Activated CD8-positive, alpha-beta T cell treated with anti-CD3 and anti-CD28 coated beads, Interleukin-2, amount 10 ng/mL, durations not matched to agents 7 days and 5 days (primary cell): ENCODE measurements around the gene IRAK3. TPM values are rescaled to one million over a fixed set of nuclear protein-coding genes. Genes with fewer than 3 reads are reported as not detected.
A peak's percentile ranks its signal among the peaks of the same experiment; 100 is the strongest.
"Not testable (repeated sequence)": the region's sequence is repeated elsewhere in the genome, so short reads cannot be mapped to it uniquely, and the experiment has no call there.

Experiments used
- ATAC-seq: fragments of 150-1000 bp; cut with Tn5 transposase; one replicate; pipeline ENCODE4 v1.10.0; 2021; ENCODE audit warnings: moderate library complexity
- CTCF ChIA-PET: fragments of 350-600 bp; sonication (Branson Sonifier 250); formaldehyde crosslinking; loops from one replicate; lab custom pipeline; 2021; ENCODE audit warnings: antibody characterized with exemption; lab: Charles Lee
- POLR2A ChIA-PET: fragments of 350-600 bp; sonication (Branson Sonifier 250); formaldehyde crosslinking; loops from one replicate; lab custom pipeline; 2021; ENCODE audit warnings: antibody characterized with exemption; lab: Charles Lee
- DNase-seq: peaks from one replicate; pipeline ENCODE4 v3.0.0-alpha.2; 2020
- H3K27ac Mint-ChIP-seq: one replicate; pipeline ENCODE4 v1.8.0; 2021; ENCODE audit warnings: mild to moderate bottlenecking, mixed read lengths
- H3K27me3 Mint-ChIP-seq: one replicate; pipeline ENCODE4 v1.8.0; 2021; ENCODE audit warnings: low read depth, mixed read lengths
- H3K36me3 Mint-ChIP-seq: one replicate; pipeline ENCODE4 v1.8.0; 2021; ENCODE audit warnings: low read depth, mixed read lengths
- H3K4me1 Mint-ChIP-seq: one replicate; pipeline ENCODE4 v1.8.0; 2021; ENCODE audit warnings: low read depth, mixed read lengths
- H3K4me3 Mint-ChIP-seq: one replicate; pipeline ENCODE4 v1.8.0; 2021; ENCODE audit warnings: mild to moderate bottlenecking, mixed read lengths
- H3K9me3 Mint-ChIP-seq: one replicate; pipeline ENCODE4 v1.8.0; 2022; ENCODE audit warnings: mixed read lengths; ENCODE audit not compliant: insufficient read depth
- total RNA-seq, 2 experiments: library from RNA; stranded (reverse); gene quantifications; one replicate each; pipeline ENCODE4 v1.2.3, GENCODE V29; 2021

The IRAK3 gene
- total RNA-seq, 2 experiments from 2014 or later: 0.05 to 0.40 TPM

- H3K4me3 Mint-ChIP-seq, POLR2A ChIA-PET: not testable (repeated sequence)
Measured at GRCh38 chr12:66174391-66175325, 14.4 kb upstream of the IRAK3 start.

GRCh38 chr12:66176105-66176900, 12.7 kb upstream of the IRAK3 start:
- H3K36me3 Mint-ChIP-seq: no peaks in the 10 kb centered on the region
- H3K4me3 Mint-ChIP-seq: no peak overlapping the region
- H3K27me3 Mint-ChIP-seq: peaks cover 34% of the 10 kb centered on the region
- ChIA-PET POLR2A (no interaction called here), CTCF (interaction anchor here (0.6 to 1.6 kb wide), 2 partner anchors 14 to 53 kb away, joined by 3 read pairs; no protein-coding TSS in a partner anchor)
- ATAC-seq (no peak), DNase-seq (no peak)
- H3K9me3 Mint-ChIP-seq: no peaks in the 10 kb centered on the region
- no peaks in the 10 kb centered on the region for H3K4me1 Mint-ChIP-seq
- H3K27ac Mint-ChIP-seq: no peak overlapping the region

More at GRCh38 chr12:66174391-66175325, 14.4 kb upstream of the IRAK3 start:
- H3K9me3 Mint-ChIP-seq, H3K36me3 Mint-ChIP-seq, H3K27ac Mint-ChIP-seq, CTCF ChIA-PET, ATAC-seq, DNase-seq: not testable (repeated sequence)
- Mint-ChIP-seq H3K4me1 (peaks cover 12% of the 10 kb centered on the region), H3K27me3 (peaks cover 32% of the 10 kb centered on the region)

DNA sequence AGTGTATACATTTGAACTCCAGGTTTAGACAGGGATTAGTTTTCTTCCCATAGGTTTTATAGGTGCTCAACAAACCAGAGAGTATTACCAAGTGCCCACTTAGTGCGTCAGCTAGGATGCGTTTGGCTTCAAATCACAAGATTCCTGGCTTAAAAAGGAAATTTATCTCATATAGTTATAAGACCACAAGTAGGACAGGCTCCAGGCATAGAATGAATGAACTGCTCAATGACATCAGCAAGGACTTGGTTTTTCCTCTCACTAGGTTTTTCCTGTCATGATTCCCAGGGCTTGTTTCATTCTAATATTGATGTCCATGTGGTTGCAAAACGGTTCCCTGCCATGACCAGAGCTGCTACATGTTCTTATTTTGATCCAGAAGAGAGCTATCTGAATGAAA, 6.1 kb upstream of the IRAK3 start:
- peaks cover 49% of the 10 kb centered on the region for H3K27me3 Mint-ChIP-seq
- CTCF ChIA-PET: no interaction called here

DNA sequence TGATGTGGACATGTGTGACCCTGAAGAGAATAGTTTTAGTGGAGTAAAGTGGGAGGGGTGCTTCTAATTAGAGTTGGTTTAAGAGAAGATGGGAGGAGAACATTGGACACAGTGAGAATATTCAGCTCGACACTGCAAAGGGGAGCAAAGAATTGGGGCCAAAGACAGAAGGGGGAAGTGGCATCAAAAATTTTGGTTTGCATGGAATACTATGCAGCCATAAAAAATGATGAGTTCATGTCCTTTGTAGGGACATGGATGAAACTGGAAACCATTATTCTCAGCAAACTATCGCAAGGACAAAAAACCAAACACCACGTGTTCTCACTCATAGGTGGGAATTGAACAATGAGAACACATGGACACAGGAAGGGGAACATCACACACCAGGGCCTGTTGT, 4.2 kb upstream of the IRAK3 start:
- H3K27ac Mint-ChIP-seq, H3K4me3 Mint-ChIP-seq, H3K4me1 Mint-ChIP-seq, H3K36me3 Mint-ChIP-seq, CTCF ChIA-PET, DNase-seq, ATAC-seq, POLR2A ChIA-PET, H3K9me3 Mint-ChIP-seq: not testable (repeated sequence)
- peaks cover 38% of the 10 kb centered on the region for H3K27me3 Mint-ChIP-seq

More for the DNA sequence above, 6.1 kb upstream of the IRAK3 start:
- peaks cover 2% of the 10 kb centered on the region for H3K36me3 Mint-ChIP-seq
- H3K4me1 Mint-ChIP-seq: peaks cover 2% of the 10 kb centered on the region
- POLR2A ChIA-PET: interaction anchor here (0.7 kb wide), 1 partner anchor 13 kb away, joined by 3 read pairs; the partner anchor contains the start of gene TMBIM4
- DNase-seq (no peak), ATAC-seq (no peak)
- H3K4me3 Mint-ChIP-seq: no peak overlapping the region
- H3K27ac Mint-ChIP-seq: no peak overlapping the region
- H3K9me3 Mint-ChIP-seq: no peaks in the 10 kb centered on the region

DNA sequence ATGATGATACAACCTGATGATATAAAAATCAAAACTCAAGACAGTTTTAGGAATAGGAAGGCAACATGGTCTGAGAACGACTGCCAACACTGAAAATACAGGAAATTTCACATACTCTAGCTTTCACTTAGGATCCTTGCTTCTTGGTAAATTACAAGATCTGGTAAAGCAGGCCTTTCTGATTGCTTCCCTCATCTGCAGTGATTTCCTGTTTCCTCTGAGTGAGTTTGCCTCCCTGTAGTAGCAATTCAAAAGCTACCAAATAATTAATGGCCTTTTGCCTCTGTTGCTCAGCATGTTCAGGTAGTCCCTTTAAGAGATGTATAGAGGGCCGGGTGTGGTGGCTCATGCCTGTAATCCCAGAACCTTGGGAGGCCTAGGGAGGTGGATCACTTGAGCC, 2.0 kb upstream of the IRAK3 start:
- Mint-ChIP-seq H3K36me3 (peaks cover 4% of the 10 kb centered on the region), H3K4me3 (no peak overlapping the region), H3K27ac (no peak overlapping the region), H3K27me3 (peaks cover 54% of the 10 kb centered on the region), H3K9me3 (no peaks in the 10 kb centered on the region), H3K4me1 (peaks cover 4% of the 10 kb centered on the region)
- ATAC-seq (no peak), DNase-seq (no peak)
- ChIA-PET CTCF (no interaction called here), POLR2A (no interaction called here)

- Mint-ChIP-seq H3K4me1 (peaks cover 4% of the 10 kb centered on the region), H3K4me3 (peak overlapping the region; percentile 19), H3K9me3 (no peaks in the 10 kb centered on the region), H3K27ac (no peak overlapping the region), H3K27me3 (peaks cover 50% of the 10 kb centered on the region), H3K36me3 (peaks cover 4% of the 10 kb centered on the region)
- ChIA-PET CTCF (no interaction called here), POLR2A (no interaction called here)
- no peak for DNase-seq
- ATAC-seq: no peak
Measured at GRCh38 chr12:66187821-66188220, 1.2 kb upstream of the IRAK3 start.

GRCh38 chr12:66189486-66189843, 451 bp downstream of the IRAK3 start:
- Mint-ChIP-seq H3K36me3 (peaks cover 4% of the 10 kb centered on the region), H3K9me3 (no peaks in the 10 kb centered on the region), H3K27me3 (peaks cover 43% of the 10 kb centered on the region), H3K4me1 (peaks cover 4% of the 10 kb centered on the region), H3K27ac (no peak overlapping the region), H3K4me3 (no peak overlapping the region)
- DNase-seq (no peak), ATAC-seq (no peak)
- ChIA-PET POLR2A (no interaction called here), CTCF (interaction anchor here (0.6 to 1.4 kb wide), 2 partner anchors 20 to 28 kb away, joined by 3 read pairs; partner anchors contain the start of gene TMBIM4)

GRCh38 chr12:66189889-66190288, 875 bp downstream of the IRAK3 start:
- H3K4me1 Mint-ChIP-seq: peaks cover 4% of the 10 kb centered on the region
- ChIA-PET POLR2A (interaction anchor here (0.7 kb wide), 1 partner anchor 52 kb away, joined by 3 read pairs; no protein-coding TSS in a partner anchor), CTCF (interaction anchor here (1.3 kb wide), 1 partner anchor 13 kb away, joined by 3 read pairs; no protein-coding TSS in a partner anchor)
- H3K27me3 Mint-ChIP-seq: peaks cover 41% of the 10 kb centered on the region
- H3K9me3 Mint-ChIP-seq: no peaks in the 10 kb centered on the region
- H3K4me3 Mint-ChIP-seq: no peak overlapping the region
- ATAC-seq: no peak
- no peak for DNase-seq
- peaks cover 4% of the 10 kb centered on the region for H3K36me3 Mint-ChIP-seq
- H3K27ac Mint-ChIP-seq: no peak overlapping the region

- POLR2A ChIA-PET: no interaction called here
- Mint-ChIP-seq H3K4me1 (peaks cover 4% of the 10 kb centered on the region), H3K27ac (no peak overlapping the region), H3K4me3 (no peak overlapping the region), H3K9me3 (no peaks in the 10 kb centered on the region), H3K36me3 (peaks cover 4% of the 10 kb centered on the region), H3K27me3 (peaks cover 40% of the 10 kb centered on the region)
- CTCF ChIA-PET: interaction anchor here (0.8 to 1.5 kb wide), 3 partner anchors 12 to 17 kb away, joined by 3 to 4 read pairs (median 3); no protein-coding TSS in a partner anchor
- ATAC-seq (no peak), DNase-seq (no peak)
Measured at GRCh38 chr12:66190519-66191370, 1.7 kb downstream of the IRAK3 start.

GRCh38 chr12:66191547-66192126, 2.6 kb downstream of the IRAK3 start:
- DNase-seq (no peak), ATAC-seq (no peak)
- CTCF ChIA-PET: interaction anchor here (0.8 to 1.5 kb wide), 3 partner anchors 11 to 158 kb away, joined by 3 to 4 read pairs (median 3); no protein-coding TSS in a partner anchor
- peaks cover 36% of the 10 kb centered on the region for H3K27me3 Mint-ChIP-seq
- H3K27ac Mint-ChIP-seq: no peak overlapping the region
- POLR2A ChIA-PET: interaction anchor here (0.9 kb wide), 1 partner anchor 8 kb away, joined by 3 read pairs; no protein-coding TSS in a partner anchor
- H3K4me3 Mint-ChIP-seq: no peak overlapping the region
- peaks cover 4% of the 10 kb centered on the region for H3K4me1 Mint-ChIP-seq
- H3K36me3 Mint-ChIP-seq: peaks cover 4% of the 10 kb centered on the region
- no peaks in the 10 kb centered on the region for H3K9me3 Mint-ChIP-seq
